Choroid plexus epithelial cell (primary cell): ENCODE measurements around the gene EEF2K.

ENCODE experiments used
- DNase-seq: peaks from one replicate; pipeline ENCODE4 v3.0.0-alpha.2; 2010; ENCODE audit warnings: low read depth
- H3K4me3 ChIP-seq: 2 replicates; pipeline ENCODE4 v1.5.1; 2011; ENCODE audit warnings: low read depth, mild to moderate bottlenecking, control low read depth, low read length, moderate library complexity
- TF ChIP-seq, protein P1 (sequence below): conservative IDR thresholded peaks from 2 replicates; pipeline ENCODE4 v1.5.1; 2011; ENCODE audit warnings: low read depth, mild to moderate bottlenecking, control low read depth, inconsistent platforms, low read length, moderate library complexity

Gene EEF2K

DNA sequence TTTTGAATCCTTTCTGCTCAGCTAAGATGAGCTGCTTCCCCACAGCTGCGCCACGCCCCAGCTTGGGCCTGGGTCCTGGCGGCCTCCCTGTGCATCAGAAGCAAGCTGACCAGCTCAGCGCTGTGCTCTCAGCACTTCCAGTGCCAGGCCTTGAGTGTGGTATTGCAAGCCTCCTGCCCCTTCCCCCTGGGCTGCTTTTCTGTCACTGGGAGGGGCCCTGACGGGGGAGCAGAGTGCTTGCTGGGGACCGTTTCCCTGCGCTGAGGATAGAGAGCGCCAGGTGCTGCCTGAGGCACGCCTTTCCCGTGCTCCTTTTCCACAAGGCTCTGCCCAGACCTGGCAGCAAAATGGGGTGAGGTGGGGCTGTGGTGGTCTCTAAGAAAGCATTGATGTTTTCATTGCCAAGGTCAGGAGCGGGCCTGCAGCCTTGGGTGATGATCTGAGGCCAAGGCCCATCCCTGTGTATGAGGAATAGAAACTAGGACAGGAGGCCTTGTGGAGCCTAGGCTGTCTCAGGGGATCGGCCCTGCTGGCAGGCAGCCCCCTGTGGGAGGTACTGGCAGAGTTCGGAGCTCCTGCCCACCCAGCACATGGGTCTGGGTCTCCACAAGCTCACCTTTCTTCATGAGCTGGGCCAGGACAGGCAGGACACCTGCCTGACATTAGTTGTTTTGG lies 120.8 kb downstream of the EEF2K start:
- DNase-seq, result no peak
- TF ChIP-seq, protein P1, sequence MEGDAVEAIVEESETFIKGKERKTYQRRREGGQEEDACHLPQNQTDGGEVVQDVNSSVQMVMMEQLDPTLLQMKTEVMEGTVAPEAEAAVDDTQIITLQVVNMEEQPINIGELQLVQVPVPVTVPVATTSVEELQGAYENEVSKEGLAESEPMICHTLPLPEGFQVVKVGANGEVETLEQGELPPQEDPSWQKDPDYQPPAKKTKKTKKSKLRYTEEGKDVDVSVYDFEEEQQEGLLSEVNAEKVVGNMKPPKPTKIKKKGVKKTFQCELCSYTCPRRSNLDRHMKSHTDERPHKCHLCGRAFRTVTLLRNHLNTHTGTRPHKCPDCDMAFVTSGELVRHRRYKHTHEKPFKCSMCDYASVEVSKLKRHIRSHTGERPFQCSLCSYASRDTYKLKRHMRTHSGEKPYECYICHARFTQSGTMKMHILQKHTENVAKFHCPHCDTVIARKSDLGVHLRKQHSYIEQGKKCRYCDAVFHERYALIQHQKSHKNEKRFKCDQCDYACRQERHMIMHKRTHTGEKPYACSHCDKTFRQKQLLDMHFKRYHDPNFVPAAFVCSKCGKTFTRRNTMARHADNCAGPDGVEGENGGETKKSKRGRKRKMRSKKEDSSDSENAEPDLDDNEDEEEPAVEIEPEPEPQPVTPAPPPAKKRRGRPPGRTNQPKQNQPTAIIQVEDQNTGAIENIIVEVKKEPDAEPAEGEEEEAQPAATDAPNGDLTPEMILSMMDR, result no peak
- no peak overlapping the region for H3K4me3 ChIP-seq

DNA sequence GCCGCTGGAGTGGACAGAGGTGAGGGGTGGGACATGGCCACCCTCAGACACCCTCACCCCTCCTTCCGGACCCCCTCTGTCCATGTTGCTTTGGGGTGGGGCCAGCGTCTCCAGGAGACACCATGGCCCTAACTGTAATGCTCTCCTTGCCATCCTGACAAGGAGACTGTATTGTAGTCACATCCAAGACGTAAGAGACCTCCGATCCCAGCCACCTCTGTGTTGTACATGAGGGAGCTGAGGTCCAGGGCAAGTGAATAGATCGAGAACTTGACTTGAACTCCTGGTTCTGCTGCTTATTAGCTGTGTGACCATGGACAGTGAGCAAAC lies 121.3 kb downstream of the EEF2K start:
- H3K4me3 ChIP-seq, result no peak overlapping the region
- DNase-seq, result no peak
- TF ChIP-seq, protein P1, result no peak

DNA sequence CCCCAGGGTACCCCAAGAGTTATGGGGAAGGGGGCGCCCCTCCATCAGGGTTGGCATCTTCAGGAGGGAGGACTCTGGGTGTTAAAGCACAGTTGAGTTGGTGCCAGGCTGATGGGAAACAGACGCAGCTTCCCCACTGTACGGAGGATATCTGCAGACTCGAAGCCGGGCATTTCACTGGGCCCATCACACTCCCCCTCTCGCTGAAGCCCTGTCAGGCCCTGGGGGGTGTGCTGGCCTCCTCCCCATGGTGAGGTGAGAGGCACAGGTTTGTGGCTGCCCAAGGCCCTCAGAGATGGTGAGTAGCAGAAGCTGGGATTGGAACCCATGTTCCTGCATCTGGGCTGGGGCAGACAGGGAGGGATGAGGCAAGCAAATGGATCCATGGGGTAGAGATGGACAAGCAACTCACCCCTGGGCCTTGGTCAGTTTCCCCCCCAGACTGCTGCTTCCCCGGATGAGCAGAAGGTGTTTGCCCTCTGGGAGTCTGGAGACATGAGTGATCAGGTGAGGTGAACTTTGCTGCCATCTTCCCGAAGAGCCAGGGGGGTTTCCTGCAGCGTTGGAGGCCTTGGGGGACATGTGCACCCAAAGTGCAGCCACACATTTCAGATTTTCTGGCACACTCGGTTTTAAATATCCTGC lies 122.1 kb downstream of the EEF2K start:
- no peak for DNase-seq
- TF ChIP-seq, protein P1, result no peak

DNA sequence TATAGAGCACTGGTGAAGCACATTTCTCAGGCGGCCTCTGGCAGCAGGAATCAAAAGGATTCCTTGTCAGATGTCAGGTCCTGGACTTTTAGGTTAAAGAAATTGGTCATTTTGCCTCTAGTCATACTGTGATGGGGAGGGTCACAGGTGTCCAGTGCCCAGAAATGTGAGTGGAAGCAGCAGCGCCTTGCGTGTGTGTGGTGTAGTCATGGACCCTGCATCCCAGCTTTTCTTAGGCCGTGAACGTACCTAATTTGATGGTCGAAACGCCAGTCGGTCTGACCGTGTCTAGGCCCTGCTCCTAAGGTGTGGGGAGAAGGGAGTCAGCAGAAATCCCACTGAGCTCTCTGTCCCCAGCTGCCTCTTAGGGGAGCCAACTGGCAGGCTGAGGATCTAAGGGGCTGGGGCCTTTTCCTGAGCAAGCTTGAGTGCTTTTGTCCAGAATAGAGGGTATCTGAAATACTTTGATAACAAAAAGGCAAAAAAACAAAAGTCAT lies 123.2 kb downstream of the EEF2K start:
- DNase-seq, result no peak
- TF ChIP-seq, protein P1, result no peak
- H3K4me3 ChIP-seq, result no peak overlapping the region

More for the DNA sequence above, 122.1 kb downstream of the EEF2K start:
- H3K4me3 ChIP-seq, result no peak overlapping the region

DNA sequence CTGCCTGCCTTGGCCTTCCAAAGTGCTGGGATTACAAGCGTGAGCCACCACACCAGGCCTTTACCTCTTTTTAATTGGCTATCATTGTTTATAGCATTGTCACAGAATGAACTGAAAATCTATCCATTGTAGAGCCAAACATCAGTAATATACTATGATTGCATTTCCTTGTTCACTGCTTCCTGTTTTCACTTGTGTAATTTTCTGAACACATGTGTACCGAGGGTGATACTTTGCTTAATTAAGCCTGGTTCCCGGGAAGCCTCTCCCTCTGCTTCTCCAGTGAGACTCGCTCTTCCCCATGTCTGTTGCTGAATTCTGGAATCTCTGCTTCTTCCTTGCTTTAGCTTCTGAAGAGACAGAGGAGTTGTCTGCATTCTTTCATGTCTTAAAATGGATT lies 124.2 kb downstream of the EEF2K start:
- no peak for DNase-seq
- no peak overlapping the region for H3K4me3 ChIP-seq
- TF ChIP-seq, protein P1, result no peak

DNA sequence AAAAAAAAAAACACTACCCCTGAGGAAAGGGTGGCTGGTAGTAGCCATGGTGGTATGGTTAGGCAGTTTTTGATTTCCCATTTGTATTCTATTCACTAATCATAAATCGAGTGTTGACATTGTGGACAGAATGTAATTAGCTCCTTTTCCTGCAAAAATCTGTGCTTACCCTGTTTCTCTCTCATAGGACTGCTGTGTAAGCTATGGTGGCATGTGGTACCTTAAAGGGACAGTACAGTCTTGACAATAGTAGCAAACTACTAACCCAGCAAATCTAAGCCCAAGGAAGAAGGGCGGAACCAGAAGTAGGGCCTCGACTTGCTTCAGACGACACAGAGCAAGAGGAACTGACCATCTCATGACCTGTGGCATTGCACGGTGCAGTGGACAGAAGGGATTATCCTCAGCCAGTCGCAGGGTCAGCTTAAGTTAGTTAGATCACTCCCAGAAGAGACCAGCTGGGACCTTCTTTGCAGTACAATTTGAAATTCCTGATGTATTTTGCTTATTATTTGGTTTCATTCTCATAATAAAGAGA lies 127.4 kb downstream of the EEF2K start:
- no peak overlapping the region for H3K4me3 ChIP-seq
- TF ChIP-seq, protein P1, result no peak
- no peak for DNase-seq

DNA sequence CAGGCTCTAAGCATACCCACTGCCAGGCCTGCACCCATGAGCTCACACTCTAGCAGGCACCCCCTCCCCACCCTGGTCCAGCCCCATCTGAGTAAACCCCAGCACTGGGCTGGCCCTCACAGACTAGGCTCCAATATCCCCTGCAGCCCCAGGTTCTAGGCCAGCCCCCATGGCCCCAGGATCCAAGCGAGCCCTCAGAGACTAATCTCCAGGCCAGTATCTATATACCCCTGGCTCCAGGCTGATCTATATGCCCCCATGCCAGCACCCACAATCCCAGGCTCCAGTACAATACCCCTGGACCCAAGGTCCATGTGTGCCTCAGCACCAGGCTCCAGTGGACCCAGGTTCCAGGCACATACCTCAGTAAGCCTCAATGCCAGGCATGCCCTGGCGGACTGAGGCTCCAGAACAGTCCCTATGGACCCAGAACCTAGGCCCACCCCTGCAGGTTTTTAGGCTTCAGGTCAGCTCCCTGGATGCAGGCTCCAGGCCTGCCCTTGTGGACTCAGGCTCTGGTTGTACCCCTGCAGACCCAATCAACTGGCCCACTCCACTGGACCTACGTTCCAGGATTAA lies 129.7 kb downstream of the EEF2K start:
- no peak overlapping the region for H3K4me3 ChIP-seq
- DNase-seq, result no peak
- TF ChIP-seq, protein P1, result no peak
